GM19099 (cell line): ENCODE measurements around the gene ECI2.

ENCODE experiments used
- POLR2A ChIP-seq: IDR thresholded peaks from 3 replicates; pipeline ENCODE4 v1.6.1; 2011; ENCODE audit warnings: low read depth; ENCODE audit not compliant: insufficient read length; ENCODE audit errors: extremely low read depth

Gene ECI2

GRCh38 chr6:4128748-4129147 is 6.6 kb downstream of the ECI2 start:
- no peak for TF ChIP-seq POLR2A

- TF ChIP-seq POLR2A = no peak
Observed at GRCh38 chr6:4128072-4128471, 7.3 kb downstream of the ECI2 start.

DNA sequence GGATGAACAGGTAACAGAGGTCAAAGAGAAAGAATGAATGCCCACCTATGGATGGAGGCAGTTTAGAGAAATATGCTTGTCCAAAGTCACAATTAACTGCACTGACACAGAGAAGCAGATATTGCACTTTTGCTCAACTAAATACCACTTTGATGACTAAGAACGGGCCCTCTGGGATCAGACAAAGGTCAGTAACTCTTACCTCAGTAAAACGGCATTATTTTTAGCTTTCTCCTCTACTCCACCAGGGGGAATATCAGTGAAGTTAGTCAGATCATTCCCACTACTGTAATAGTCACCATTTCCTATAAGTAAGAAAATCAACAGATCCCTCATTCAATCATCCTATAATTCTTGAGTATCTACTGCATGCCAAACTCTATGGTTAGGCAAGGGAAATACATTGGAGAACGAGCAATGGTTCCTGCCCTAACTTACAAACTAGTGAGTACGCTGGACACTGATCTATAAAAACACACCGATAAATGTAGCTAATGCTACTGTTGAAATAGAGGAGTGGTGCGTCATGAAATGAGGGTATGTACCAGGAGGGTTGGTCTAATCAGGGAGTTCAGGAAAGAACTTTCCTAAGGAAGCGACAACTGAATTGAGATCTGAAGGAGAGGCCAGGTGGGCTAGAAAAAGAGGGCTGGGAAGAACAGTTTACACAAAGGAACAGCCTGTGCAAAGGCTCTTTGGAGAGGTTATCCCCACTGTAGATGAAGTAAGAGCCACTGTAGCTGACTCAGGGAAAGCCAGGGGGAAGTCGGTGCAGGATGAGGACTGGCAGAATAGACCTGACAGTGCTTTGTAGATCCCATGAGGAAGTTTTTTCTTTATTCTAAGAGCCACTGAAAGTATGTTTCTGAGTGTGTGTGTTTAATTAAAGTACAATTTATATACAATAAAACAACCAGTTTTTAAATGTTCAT is 9.2 kb downstream of the ECI2 start:
- TF ChIP-seq POLR2A = no peak

DNA sequence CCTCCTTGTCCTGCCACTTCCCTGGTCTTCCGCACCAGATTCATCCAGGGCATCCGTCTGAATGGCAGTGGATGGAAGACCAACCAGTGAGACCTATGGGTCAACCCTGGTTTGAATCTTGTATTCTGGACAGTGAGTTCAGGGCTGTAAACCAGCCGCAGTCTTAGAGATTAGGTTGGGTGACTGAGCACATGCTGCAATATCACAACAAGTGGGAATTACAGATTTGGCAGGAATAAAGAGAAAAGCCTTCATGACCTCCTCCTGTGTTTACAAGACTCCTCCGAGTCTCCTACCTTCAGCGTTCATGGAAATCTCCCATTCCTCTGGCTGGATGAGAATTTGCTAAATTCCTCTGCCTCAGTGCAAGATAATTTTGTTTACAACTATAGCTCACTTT is 9.9 kb downstream of the ECI2 start:
- TF ChIP-seq POLR2A = no peak

DNA sequence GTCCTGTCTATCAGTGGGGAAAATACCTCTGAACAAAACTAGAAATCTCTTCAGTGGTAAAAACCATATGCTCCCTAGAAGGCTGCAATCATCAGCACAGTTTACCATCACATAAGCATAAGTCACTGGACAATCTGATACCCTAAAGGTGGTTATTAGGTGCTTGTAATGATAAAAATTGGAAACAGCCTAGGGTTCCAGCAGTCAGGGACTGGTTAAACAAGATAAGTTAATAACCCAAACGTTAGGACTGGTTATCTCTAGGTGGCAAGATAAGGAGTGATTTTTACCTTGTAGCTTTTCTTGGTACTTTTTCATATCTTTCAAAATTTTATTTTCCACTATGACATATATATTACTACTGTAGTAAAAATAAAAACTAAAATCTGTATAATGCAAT is 11.0 kb downstream of the ECI2 start:
- no peak for TF ChIP-seq POLR2A

DNA sequence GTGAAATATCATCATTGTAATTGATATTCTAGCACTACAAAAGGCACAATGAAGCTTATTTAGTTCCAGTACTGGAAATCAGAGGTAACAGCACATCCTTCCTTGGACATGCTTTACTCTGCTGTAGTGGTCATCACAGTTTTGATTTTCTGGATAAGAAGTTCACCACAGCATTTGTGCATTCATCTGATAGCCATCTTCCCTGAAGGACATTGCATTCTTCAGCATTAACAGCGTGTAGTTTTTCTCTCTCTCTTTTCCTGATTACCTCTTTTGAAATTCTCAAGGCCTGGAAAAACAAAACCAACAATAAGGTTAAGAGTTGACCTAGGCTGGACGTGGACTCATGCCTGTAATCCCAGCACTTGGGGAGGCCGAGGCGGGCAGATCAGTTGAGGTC is 19.6 kb downstream of the ECI2 start:
- TF ChIP-seq POLR2A = no peak

- no peak for TF ChIP-seq POLR2A
Observed at GRCh38 chr6:4114123-4114522, 21.3 kb downstream of the ECI2 start.

- no peak for TF ChIP-seq POLR2A
Observed at GRCh38 chr6:4113649-4114048, 21.7 kb downstream of the ECI2 start.

- no peak for TF ChIP-seq POLR2A
Observed at GRCh38 chr6:4112366-4112765, 23.0 kb downstream of the ECI2 start.

DNA sequence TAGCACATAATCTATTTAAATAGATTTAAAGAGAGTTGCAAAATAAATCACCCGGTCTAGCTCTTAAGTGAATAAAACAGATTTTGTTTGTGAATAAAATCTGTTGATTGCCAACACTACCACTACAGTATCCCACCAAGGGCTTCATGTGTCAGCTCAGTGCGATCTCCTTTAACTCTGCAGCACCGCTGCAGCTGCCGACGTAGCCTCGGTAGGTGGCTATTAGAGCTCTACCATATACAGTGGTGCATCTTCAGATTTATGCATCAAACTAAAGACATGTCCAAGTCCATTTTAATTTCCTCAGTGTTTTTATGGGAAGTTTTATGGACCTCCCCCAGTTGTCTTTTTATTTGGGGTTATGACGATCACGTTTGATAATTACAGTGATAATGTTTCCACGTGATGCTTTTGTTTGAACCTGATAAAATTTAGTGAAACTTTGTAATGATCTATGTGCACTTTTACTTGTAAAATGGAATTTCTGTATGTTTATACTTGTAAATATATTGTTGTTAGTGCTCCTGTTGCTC is 26.7 kb downstream of the ECI2 start:
- no peak for TF ChIP-seq POLR2A

DNA sequence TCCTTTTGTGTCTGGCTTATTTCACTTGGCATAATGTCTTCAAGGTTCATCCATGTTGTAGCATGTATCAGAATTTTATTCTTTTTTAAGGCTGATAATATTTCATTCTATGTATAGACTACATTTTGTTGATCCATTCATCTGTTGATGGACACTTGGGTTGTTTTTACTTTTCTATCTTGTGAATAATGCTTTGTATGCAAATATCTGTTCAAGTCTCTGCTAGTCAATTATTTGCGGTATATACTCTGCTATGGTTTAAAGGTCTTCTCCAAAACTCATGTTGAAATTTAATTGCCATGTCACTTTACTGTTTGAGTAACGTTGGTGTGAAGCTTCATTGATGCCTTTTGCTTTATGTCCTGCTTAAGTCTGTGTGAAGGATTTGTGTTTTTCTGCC is 27.5 kb downstream of the ECI2 start:
- TF ChIP-seq POLR2A = no peak

- TF ChIP-seq POLR2A = no peak
Observed at GRCh38 chr6:4105980-4106536, 29.3 kb downstream of the ECI2 start.

- TF ChIP-seq POLR2A = no peak
Observed at GRCh38 chr6:4103929-4104328, 31.4 kb downstream of the ECI2 start.

DNA sequence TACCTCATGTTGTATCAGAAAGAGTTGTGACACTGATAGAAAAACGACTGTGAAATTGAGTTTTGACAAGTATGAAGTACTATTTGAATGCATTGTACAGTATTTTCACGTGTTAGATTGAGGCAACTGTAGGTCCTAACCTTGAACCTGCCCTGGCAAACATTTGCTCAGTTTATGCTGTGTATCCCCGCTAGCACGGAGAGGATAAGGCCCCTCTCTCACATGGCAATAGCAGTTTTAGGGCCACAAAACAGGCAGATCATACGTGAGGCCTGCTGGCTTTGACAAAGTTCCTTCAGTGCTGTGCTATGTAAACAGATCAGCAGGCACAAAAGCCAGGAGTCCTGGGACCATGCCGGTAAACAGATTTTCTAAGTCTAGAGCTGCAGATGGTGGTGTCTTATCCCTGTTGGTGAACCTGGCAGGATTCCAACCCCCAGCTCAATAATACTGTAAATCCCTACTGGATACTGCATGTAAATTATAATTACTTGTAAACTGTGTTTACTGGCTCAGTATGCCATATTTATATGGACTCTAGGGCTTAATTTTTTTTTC is 32.6 kb downstream of the ECI2 start:
- TF ChIP-seq POLR2A = no peak

GRCh38 chr6:4101298-4101697 is 34.1 kb downstream of the ECI2 start:
- no peak for TF ChIP-seq POLR2A

DNA sequence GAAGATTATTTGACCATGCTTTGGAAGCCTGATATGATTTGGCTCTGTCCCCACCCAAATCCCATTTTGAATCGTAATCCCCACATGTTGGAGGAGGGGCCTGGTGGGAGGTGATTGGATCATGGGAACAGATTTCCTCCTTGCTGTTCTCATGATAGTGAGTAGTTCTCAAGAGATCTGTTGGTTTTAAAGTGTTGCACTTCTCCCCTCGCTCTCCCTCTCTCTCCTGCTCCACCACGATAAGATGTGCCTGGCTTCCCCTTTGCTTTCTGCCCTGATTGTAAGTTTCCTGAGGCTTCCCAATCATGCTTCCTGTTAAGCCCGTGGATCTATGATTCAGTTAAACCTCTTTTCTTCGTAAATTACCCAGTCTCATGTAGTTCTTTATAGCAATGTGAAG is 34.7 kb downstream of the ECI2 start:
- TF ChIP-seq POLR2A = no peak
